ENCODE measurements around the gene SLC25A3.

GRCh38 chr12:98549371-98550110 is 43.9 kb upstream of the SLC25A3 start:
- TF ChIP-seq EZH2 (IDR thresholded peaks at IDR 0.05; ENCODE audit: low read length) (no peak), CTCF (optimal IDR thresholded peaks at IDR 0.05 in 1 of 3, IDR thresholded peaks at IDR 0.05 in 1 of 3, conservative IDR thresholded peaks at IDR 0.05 in 1 of 3; ENCODE audit: extremely low read depth in 1 of 3, insufficient read depth in 2 of 3, low read length in 3 of 3) (no peak)
